ENCODE data around the gene CCR5.
"Not testable (repeated sequence)": the region's sequence is repeated elsewhere in the genome, so short reads cannot be mapped to it uniquely, and the experiment has no call there.

Gene CCR5

DNA sequence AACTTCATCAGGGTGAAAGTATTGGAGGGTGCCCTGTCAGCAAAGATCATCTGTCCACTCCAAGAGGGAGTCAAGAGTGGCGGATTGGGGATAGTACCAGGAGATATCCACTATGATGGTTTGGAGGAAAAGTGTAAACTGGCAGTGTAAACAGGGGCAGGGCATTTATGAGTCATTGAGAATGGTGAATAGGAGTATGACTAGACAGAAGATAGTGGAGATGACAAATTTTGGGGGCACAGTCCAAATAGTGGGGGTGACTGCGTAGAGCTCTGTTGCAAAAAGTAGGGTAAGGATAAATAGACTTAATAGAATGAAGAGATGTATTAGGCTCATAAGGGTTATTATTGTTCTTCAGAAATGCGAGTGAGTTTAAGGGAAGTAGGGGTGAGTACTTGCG is 18.1 kb downstream of the CCR5 start:
- DNase-seq, result not testable (repeated sequence)

GRCh38 chr3:46389306-46389705 is 18.6 kb downstream of the CCR5 start:
- DNase-seq, result no peak

DNA sequence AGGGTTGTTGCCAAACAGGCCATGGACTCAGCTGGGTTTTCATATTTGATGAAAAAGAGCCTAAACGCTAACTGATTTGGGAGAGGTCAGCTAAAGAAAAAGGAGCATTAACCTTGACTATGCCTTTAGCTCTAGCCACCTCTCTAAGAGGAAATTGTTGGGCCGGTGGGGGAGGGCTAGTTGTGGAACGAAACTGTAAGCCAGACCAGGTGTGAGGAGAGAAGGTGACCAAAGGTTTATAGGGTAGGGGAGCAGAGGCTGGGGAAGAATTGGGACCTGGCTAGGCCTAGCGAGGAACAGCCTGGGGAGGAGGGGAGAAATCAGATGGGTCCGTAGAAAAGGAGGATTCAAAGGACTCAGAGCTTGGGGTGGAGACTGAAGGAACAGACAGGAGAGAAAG is 20.8 kb downstream of the CCR5 start:
- DNase-seq, result not testable (repeated sequence)

GRCh38 chr3:46393011-46393410 is 22.3 kb downstream of the CCR5 start:
- no peak for DNase-seq

GRCh38 chr3:46393554-46394434 is 23.0 kb downstream of the CCR5 start:
- DNase-seq, result no peak

DNA sequence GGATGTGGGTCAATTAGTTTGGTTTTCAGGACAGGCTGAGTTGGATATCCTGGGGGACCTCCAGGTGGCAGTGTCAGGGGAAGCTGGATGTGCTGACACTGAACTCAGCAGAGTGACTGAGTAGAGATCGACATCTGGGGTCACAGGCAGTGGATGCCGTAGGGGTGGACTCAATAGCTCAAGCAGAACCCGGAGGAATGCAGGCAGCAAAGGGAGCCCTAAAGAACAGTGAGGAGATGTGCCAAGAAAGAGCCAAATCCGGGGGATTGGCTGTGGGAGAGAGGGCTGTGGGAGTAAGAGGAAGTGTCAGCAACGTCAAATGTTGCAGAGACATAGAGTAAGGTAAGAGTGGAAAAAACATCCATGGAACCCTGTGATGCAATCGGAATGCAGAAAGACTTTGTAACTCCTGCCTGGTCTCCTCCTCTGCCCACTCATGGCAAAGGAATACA is 24.5 kb downstream of the CCR5 start:
- DNase-seq, result no peak

DNA sequence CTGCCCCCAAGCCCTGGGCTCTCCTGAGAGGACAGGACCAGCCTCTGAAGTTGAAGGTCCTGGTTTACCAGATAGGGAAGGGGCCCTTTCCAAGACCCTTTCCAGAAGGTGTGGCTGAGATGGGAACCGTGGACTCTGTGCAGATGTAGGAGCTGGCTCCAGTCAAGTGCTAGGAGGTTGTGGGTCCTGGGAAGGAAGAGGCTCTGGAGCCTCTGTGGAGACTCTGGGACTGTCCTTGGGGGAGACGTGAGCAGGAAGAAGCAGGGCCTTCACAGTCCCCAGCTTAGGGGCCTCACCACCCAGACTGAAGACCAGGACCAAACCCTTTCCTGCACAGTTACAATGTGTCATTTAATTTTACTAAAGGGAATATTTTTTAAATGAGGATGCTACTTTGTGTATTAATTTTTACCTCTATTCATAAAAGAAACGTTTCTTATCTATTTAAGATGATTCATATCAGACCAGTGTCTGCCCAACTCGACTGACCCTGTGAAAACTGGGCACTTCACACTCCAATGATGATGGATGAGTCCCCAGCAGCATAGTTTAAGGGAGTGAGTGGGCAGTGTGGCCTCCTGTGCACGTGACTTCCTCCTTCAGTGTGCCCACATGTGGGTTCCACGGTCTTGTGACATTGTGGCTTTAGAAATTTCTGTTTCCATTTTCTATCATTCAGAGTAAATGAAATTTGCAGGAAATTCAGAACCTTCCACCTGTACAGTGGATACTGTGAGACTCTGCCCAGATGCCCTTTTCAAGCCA is 25.2 kb downstream of the CCR5 start:
- DNase-seq, result no peak

DNA sequence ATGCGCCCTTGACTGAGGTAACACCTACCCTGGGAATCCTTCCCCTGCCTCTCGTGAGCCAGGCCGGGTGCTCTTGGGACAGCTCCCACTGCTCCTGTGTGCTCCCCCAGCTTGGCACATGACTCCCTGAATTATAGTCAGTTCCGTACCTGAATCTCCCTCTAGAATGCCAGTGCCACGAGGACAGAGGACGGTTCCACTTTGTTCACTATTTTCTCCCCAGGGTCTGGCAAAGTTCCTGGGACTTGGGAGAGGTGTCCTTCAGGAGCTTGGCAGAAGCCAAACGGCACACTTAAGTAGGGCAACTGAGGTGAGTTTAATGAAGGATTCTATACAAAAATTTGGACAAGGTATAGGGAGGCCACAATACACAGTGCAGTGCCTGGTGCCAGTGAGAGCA is 26.4 kb downstream of the CCR5 start:
- no peak for DNase-seq

GRCh38 chr3:46398186-46398955 is 27.6 kb downstream of the CCR5 start:
- DNase-seq, result no peak

GRCh38 chr3:46399098-46399497 is 28.4 kb downstream of the CCR5 start:
- DNase-seq, result no peak

- no peak for DNase-seq
Observed at GRCh38 chr3:46399557-46399956, 28.8 kb downstream of the CCR5 start.

DNA sequence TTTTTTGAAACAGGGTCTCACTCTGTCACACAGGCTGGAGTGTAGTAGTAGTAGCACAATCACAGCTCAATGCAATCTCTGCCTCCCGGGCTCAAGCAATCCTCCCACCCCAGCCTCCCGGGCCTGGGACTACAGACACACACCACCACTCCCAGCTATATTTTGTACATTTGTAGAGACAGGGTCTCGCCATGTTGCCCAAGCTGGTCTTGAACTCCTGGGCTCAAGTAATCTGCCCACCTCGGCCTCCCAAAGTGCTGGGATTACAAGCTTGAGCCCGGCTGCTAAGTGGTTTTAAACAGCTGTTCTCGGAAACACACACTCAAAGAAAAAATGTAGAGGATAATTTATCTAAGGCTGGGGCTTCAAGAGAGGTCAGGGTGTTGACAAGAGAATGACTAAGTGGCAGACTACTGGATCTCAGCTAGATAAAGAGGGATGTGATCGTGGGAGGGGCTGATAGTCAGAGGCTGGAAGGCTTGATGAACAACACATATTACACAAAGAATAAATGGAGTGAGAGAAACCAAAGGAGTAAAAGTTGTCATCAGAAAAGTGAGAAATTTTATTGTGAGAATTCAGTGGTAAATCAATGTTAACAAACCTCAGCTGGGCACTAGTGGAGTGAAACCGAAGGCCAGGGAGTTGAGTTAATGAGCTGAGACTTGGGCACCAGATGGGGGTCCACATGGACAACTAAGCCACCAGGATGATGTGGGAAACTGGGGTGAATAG is 29.4 kb downstream of the CCR5 start:
- DNase-seq, result no peak

GRCh38 chr3:46400846-46401245 is 30.1 kb downstream of the CCR5 start:
- no peak for DNase-seq

- no peak for DNase-seq
Observed at GRCh38 chr3:46401579-46401978, 30.8 kb downstream of the CCR5 start.

- DNase-seq, result not testable (repeated sequence)
Observed at GRCh38 chr3:46402902-46403301, 32.2 kb downstream of the CCR5 start.

DNA sequence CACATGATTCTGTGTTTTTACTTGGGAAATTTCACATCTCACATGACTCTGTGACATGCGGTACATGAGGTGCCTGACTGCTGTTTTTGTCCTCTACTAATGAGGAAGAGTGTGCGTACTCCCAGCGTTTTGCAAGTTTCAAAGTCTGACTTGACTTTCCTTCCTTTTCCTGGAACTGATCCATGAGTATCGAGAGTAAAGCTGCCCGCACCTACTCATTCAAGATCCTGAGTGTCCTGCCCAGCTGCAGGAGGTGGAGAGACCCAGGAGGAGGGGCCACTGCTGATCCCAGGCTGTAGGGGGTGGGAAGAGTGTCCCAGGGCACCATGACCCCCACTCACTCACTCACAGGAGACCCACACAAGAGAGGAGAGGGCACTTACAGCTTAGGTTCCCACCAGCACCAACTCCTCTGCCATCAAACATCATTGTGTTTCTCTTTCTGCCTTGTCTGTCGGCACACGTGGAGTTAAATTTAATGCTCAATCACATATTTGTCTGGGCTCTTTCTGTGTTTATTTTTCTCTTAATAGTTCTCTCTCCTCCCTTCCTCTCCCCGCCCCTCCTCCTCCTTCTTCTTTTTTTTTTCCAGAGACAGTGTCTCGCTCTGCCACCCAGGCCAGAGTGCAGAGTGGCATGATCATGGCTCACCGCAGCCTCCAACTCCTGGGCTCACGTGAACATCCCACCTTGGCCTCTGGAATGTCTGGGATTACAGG is 34.7 kb downstream of the CCR5 start:
- DNase-seq, result no peak

DNA sequence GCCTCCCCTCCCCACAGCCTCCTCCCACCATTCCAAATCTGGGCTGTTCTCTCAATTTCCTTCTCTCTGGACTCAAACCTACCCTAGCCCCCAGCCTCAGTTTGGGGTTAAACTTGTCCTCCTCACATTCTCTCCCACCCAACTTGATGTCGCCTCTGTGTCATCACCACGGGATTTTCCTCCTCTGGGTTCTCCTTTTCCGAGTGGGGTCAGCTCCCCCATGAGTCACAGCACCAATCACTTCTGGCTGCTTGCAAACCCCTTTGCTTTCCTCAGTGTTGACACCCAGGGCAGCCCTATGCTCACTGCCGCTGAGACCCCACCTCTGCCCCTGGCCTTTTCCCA is 35.7 kb downstream of the CCR5 start:
- DNase-seq, result no peak

DNA sequence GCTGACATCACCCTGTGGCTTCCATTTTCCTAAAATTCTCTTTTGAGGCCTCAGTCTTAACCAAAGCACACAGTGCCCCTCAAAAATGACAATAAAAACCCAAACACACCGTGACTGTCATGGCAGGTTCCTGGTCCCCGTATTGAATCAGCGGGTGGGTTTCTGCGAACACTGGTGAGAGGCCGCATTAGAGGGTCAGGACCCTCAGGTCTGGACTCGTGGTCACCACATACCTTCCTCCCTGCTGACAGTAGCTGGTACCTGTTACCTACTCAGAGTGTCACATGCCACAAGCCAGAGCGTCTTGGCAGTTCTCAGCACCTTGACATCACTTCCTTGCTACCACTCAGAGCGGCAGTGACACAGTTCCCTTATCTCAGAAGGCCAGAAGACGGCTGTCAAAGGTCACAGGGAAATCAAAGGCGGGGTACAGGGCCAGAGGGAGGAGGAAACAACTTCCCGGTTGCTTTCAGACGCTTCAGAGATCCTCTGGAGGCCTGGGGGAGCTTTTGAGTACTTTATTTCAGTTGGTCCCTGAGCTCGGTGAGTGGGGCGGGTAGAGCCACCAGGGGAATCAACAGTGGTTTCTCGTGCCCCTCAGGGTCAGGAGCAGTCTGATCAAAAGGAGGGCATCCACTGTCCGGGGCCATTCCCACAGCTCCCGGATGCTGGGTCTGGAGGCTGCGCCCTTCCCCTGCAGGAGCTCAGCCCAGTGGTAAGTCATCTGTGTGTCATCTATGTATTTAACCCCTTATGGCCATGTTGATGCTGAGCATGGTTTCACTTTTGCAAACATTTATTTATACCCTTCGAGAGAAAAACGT is 36.3 kb downstream of the CCR5 start, which contains the start of the genes CCR5AS and CCRL2:
Gene CCR5AS (minus strand): TSS at position 279 of the 824 bp plus-strand sequence.
Gene CCRL2 (plus strand): TSS at position 472 of the 824 bp plus-strand sequence. CDS start 821 bp downstream, outside the sequence.
- peak; percentile 18 to 28 for DNase-seq

DNA sequence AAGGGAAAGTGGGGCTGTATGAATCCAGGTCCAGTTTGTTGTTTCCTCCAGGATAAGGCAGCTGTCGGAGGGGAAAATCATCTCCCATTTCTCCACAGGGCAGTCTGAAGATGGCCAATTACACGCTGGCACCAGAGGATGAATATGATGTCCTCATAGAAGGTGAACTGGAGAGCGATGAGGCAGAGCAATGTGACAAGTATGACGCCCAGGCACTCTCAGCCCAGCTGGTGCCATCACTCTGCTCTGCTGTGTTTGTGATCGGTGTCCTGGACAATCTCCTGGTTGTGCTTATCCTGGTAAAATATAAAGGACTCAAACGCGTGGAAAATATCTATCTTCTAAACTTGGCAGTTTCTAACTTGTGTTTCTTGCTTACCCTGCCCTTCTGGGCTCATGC is 37.2 kb downstream of the CCR5 start:
- DNase-seq, result no peak

- no peak for DNase-seq
Observed at GRCh38 chr3:46408853-46409252, 38.1 kb downstream of the CCR5 start.

Measured in stimulated activated CD4-positive, alpha-beta T cell treated with anti-CD3 and anti-CD28 coated beads, Interleukin-2, amount 100 ng/mL, for 24 hours (primary cell).